ENCODE data around the gene STOM. TPM values are rescaled to one million over a fixed set of nuclear protein-coding genes. Genes with fewer than 3 reads are reported as not detected.

STOM gene
- total and polyA plus RNA-seq, 10 of the 15 experiments (the other 5 are each of a cell fraction or from before 2014, with no cell fraction given) = 6.7 to 47.4 (median 39.8) TPM

DNA sequence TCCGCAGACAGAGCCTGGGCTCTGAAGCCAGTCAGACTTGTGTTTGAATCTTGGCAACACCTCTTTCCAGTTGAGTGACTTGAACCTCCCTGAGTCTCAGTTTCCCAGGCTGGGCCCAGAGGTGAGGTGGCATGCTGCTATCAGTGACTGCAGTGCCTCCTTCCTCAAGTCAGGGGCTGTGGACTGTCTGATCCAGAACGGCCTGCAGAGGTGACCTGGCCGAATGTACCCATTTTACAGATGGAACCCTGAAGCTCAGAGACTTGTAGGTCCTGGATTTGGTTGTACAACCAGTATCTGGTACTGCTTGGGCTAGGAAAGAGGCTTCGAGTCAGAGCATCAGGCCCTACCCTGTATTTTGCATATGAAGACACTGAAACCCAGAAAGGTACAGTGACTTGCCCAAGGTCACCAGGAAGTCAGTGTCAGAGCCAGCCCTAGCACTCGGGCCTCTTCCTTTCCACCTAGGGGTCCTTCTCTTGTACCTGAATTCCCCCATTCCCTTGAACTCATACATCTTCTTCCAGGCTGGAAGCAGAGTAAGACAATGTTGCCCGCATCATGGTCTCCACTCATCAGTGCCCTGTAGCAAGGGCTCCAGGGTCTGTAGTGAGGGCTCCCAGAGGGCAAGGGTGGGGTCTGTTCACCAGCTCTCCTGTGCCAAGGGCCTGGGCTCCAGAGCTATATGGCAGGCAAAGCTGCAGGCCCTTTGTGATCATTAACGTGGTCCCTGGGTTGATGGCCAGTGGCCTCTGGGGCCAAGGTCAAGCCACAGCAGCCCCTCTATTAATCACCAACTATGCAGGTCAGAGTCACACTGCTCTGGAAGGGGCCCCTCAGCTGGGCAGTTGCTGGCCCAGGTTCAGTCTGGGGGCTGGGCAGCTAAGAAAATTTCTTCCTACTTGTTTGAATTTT, 73.6 kb downstream of the STOM start:
- SMC1A ChIA-PET (ENCODE audit: uncharacterized antibody, unreplicated experiment) = no interaction called here
- 47% methylated on average over 7 of the region's 7 CpGs for WGBS (ENCODE audit: insufficient coverage, insufficient replicate concordance, low lambda C conversion rate, missing lambda C conversion rate)
- H3K9ac ChIP-seq (ENCODE audit: control insufficient read depth, insufficient read depth, low read length) = no peak overlapping the region
- no TSS peak for BruUV-seq (replicated peaks)
- H3K79me2 ChIP-seq (ENCODE audit: control insufficient read depth, insufficient read depth, low read length) = no peaks in the 10 kb centered on the region
- no peak overlapping the region for H3K4me2 ChIP-seq (ENCODE audit: control insufficient read depth, insufficient read depth)
- no peak overlapping the region for H2AFZ ChIP-seq (ENCODE audit: control insufficient read depth, low read depth, low read length)
- intact Hi-C loops (cut with micrococcal nuclease; ENCODE audit: unreplicated experiment) (no loop called here), in situ Hi-C loops (cut with MboI) (no loop called here)
- no peaks in the 10 kb centered on the region for H3K27me3 ChIP-seq (replicated peaks in 1 of 2; ENCODE audit: control insufficient read depth in 2 of 2, insufficient read depth in 2 of 2, low read length in 1 of 2)
- RAD21 ChIA-PET (ENCODE audit: unreplicated experiment) = no interaction called here
- H3K4me3 ChIP-seq = no peak overlapping the region
- FAIRE-seq (no peak), DNase-seq (ENCODE audit: low read depth, low spot score) (no peak), ATAC-seq (no peak)
- H3K4me1 ChIP-seq (ENCODE audit: control insufficient read depth, insufficient read depth, low read length) = peaks cover 4% of the 10 kb centered on the region; the same call in 1 of the 2 replicates
- CTCF ChIA-PET = interaction anchor here (0.8 to 1.7 kb wide), 3 partner anchors 18 to 344 kb away, joined by 3 to 4 read pairs (median 3); no protein-coding TSS in a partner anchor
- TF ChIP-seq, protein P1, sequence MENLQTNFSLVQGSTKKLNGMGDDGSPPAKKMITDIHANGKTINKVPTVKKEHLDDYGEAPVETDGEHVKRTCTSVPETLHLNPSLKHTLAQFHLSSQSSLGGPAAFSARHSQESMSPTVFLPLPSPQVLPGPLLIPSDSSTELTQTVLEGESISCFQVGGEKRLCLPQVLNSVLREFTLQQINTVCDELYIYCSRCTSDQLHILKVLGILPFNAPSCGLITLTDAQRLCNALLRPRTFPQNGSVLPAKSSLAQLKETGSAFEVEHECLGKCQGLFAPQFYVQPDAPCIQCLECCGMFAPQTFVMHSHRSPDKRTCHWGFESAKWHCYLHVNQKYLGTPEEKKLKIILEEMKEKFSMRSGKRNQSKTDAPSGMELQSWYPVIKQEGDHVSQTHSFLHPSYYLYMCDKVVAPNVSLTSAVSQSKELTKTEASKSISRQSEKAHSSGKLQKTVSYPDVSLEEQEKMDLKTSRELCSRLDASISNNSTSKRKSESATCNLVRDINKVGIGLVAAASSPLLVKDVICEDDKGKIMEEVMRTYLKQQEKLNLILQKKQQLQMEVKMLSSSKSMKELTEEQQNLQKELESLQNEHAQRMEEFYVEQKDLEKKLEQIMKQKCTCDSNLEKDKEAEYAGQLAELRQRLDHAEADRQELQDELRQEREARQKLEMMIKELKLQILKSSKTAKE (IDR thresholded peaks at IDR 0.05; ENCODE audit: low read depth, poor library complexity, severe bottlenecking) = no peak
- TF ChIP-seq MTA3 (IDR thresholded peaks at IDR 0.05; ENCODE audit: borderline replicate concordance, low read length) = no peak
- TF ChIP-seq, protein P2, sequence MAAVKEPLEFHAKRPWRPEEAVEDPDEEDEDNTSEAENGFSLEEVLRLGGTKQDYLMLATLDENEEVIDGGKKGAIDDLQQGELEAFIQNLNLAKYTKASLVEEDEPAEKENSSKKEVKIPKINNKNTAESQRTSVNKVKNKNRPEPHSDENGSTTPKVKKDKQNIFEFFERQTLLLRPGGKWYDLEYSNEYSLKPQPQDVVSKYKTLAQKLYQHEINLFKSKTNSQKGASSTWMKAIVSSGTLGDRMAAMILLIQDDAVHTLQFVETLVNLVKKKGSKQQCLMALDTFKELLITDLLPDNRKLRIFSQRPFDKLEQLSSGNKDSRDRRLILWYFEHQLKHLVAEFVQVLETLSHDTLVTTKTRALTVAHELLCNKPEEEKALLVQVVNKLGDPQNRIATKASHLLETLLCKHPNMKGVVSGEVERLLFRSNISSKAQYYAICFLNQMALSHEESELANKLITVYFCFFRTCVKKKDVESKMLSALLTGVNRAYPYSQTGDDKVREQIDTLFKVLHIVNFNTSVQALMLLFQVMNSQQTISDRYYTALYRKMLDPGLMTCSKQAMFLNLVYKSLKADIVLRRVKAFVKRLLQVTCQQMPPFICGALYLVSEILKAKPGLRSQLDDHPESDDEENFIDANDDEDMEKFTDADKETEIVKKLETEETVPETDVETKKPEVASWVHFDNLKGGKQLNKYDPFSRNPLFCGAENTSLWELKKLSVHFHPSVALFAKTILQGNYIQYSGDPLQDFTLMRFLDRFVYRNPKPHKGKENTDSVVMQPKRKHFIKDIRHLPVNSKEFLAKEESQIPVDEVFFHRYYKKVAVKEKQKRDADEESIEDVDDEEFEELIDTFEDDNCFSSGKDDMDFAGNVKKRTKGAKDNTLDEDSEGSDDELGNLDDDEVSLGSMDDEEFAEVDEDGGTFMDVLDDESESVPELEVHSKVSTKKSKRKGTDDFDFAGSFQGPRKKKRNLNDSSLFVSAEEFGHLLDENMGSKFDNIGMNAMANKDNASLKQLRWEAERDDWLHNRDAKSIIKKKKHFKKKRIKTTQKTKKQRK (IDR thresholded peaks at IDR 0.05; ENCODE audit: low read depth, low read length) = no peak
- TF ChIP-seq NFXL1 (IDR thresholded peaks at IDR 0.05; ENCODE audit: borderline replicate concordance) = no peak
- POLR2A ChIA-PET = no interaction called here
- no peaks in the 10 kb centered on the region for H3K9me3 ChIP-seq (replicated peaks; ENCODE audit: control insufficient read depth, insufficient read depth, low read length)
- no peak overlapping the region for H3K27ac ChIP-seq (ENCODE audit: control insufficient read depth, insufficient read depth)
- H4K20me1 ChIP-seq (ENCODE audit: control insufficient read depth, insufficient read depth) = no peaks in the 10 kb centered on the region
- no peaks in the 10 kb centered on the region for H3K36me3 ChIP-seq (ENCODE audit: control insufficient read depth in 2 of 2, insufficient read depth in 2 of 2, low read length in 1 of 2)

All from GM12878 (cell line).